BLaER1 treated with 17β-estradiol and CSF1 and Interleukin-3, amounts not matched to agents 10 nM and 100 nM (cell line): ENCODE data around the gene GBF1.

Experiments
- H3K27ac ChIP-seq, 11 experiments: shearing (Covaris generic); formaldehyde crosslinking; 2 replicates each; pipeline ENCODE4 v1.8.1; 2022
- H3K27me3 ChIP-seq, 11 experiments: shearing (Covaris generic); formaldehyde crosslinking; 2 replicates each; pipeline ENCODE4 v1.8.1; 2022
- H3K36me3 ChIP-seq, 11 experiments: shearing (Covaris generic); formaldehyde crosslinking; 2 replicates each; pipeline ENCODE4 v1.8.1; 2022
- H3K4me1 ChIP-seq, 10 experiments: shearing (Covaris generic); formaldehyde crosslinking; 2 replicates each; pipeline ENCODE4 v1.8.1; 2022
- H3K4me2 ChIP-seq, 11 experiments: shearing (Covaris generic); formaldehyde crosslinking; 2 replicates each; pipeline ENCODE4 v1.8.1; 2022
- H3K4me3 ChIP-seq, 10 experiments: shearing (Covaris generic); formaldehyde crosslinking; 2 replicates each; pipeline ENCODE4 v1.8.1; 2022
- H3K9ac ChIP-seq, 11 experiments: shearing (Covaris generic); formaldehyde crosslinking; 2 replicates each; pipeline ENCODE4 v1.8.1; 2022
- H3K9me3 ChIP-seq, 11 experiments: shearing (Covaris generic); formaldehyde crosslinking; replicated peaks in 1 of 11; 2 replicates each; pipeline ENCODE4 v1.8.1; 2022
- H4K20me1 ChIP-seq, 11 experiments: shearing (Covaris generic); formaldehyde crosslinking; 2 replicates each; pipeline ENCODE4 v1.8.1; 2022
- Cebpa-rat ChIP-seq, 11 experiments: shearing (Covaris generic); IDR thresholded peaks; 2 replicates each; pipeline ENCODE4 v1.8.1; 2022

The GBF1 gene

GRCh38 chr10:102401342-102401654, 156.0 kb downstream of the GBF1 start:
- Histone ChIP-seq H3K4me2 (no peak overlapping the region; a peak in 1 of 22 replicates), H3K9ac (0 out of 22 replicates have a peak overlapping the region, but pooled peaks of 1 of the 11 experiments have one; percentile 38), H4K20me1 (peaks cover 0 to 96% (median 30%) of the 10 kb centered on the region in 11 experiments; a peak in 16 of 22 replicates), H3K4me1 (peaks cover 23 to 39% (median 28%) of the 10 kb centered on the region in 10 experiments), H3K27me3 (peaks cover 0 to 5% (median 0%) of the 10 kb centered on the region in 11 experiments; a peak in 1 of 22 replicates), H3K36me3 (peaks cover 13 to 68% (median 38%) of the 10 kb centered on the region in 11 experiments; a peak in 21 of 22 replicates), H3K27ac (no peak overlapping the region), H3K9me3 (no peaks in the 10 kb centered on the region), H3K4me3 (no peak overlapping the region)
- TF ChIP-seq Cebpa-rat (IDR thresholded peaks at IDR 0.05), result no peak

- no peak for TF ChIP-seq Cebpa-rat (IDR thresholded peaks at IDR 0.05)
- Histone ChIP-seq H3K4me2 (no peak overlapping the region), H3K4me1 (peaks cover 17 to 32% (median 22%) of the 10 kb centered on the region in 10 experiments), H3K4me3 (no peak overlapping the region), H3K27me3 (peaks cover 0 to 5% (median 0%) of the 10 kb centered on the region in 11 experiments; a peak in 5 of 22 replicates), H3K27ac (no peak overlapping the region), H3K36me3 (peaks cover 13 to 62% (median 37%) of the 10 kb centered on the region in 11 experiments; a peak in 21 of 22 replicates), H4K20me1 (peaks cover 0 to 90% (median 23%) of the 10 kb centered on the region in 11 experiments; a peak in 16 of 22 replicates), H3K9ac (peak overlapping the region in 1 of 11 experiments; percentile 15; a peak in 3 of 22 replicates), H3K9me3 (no peaks in the 10 kb centered on the region)
Measured at GRCh38 chr10:102401735-102402511, 156.6 kb downstream of the GBF1 start.

- Histone ChIP-seq H3K36me3 (peaks cover 13 to 59% (median 36%) of the 10 kb centered on the region in 11 experiments; a peak in 21 of 22 replicates), H3K9ac (0 out of 22 replicates have a peak overlapping the region, but pooled peaks of 1 of the 11 experiments have one; percentile 15), H3K27ac (no peak overlapping the region), H3K9me3 (no peaks in the 10 kb centered on the region), H3K4me1 (peaks cover 16 to 31% (median 21%) of the 10 kb centered on the region in 10 experiments), H3K4me3 (no peak overlapping the region), H3K27me3 (peaks cover under 1 to 10% (median 4%) of the 10 kb centered on the region in 11 experiments; a peak in 21 of 22 replicates), H4K20me1 (peaks cover 0 to 86% (median 22%) of the 10 kb centered on the region in 11 experiments; a peak in 15 of 22 replicates), H3K4me2 (no peak overlapping the region)
- TF ChIP-seq Cebpa-rat (IDR thresholded peaks at IDR 0.05), result no peak
Measured at GRCh38 chr10:102402512-102402896, 157.2 kb downstream of the GBF1 start.

- TF ChIP-seq Cebpa-rat (IDR thresholded peaks at IDR 0.05), result no peak
- Histone ChIP-seq H4K20me1 (peaks cover 0 to 80% (median 22%) of the 10 kb centered on the region in 11 experiments; a peak in 15 of 22 replicates), H3K4me3 (no peak overlapping the region), H3K4me2 (no peak overlapping the region), H3K4me1 (peaks cover 16 to 30% (median 20%) of the 10 kb centered on the region in 10 experiments), H3K9me3 (no peaks in the 10 kb centered on the region), H3K27me3 (peaks cover 7 to 16% (median 10%) of the 10 kb centered on the region in 11 experiments), H3K36me3 (peaks cover 10 to 53% (median 30%) of the 10 kb centered on the region in 11 experiments; a peak in 21 of 22 replicates), H3K27ac (no peak overlapping the region), H3K9ac (no peak overlapping the region)
Measured at GRCh38 chr10:102403115-102403514, 157.8 kb downstream of the GBF1 start.

- H3K27me3 ChIP-seq, result peaks cover 21 to 30% (median 25%) of the 10 kb centered on the region in 11 experiments
- H3K9me3 ChIP-seq, result no peaks in the 10 kb centered on the region
- peaks cover 0 to 69% (median 17%) of the 10 kb centered on the region in 11 experiments; a peak in 15 of 22 replicates for H4K20me1 ChIP-seq
- no peak overlapping the region for H3K4me3 ChIP-seq
- H3K9ac ChIP-seq, result no peak overlapping the region
- peaks cover 5 to 18% (median 8%) of the 10 kb centered on the region in 10 experiments for H3K4me1 ChIP-seq
- peaks cover 9 to 41% (median 25%) of the 10 kb centered on the region in 11 experiments; a peak in 18 of 22 replicates for H3K36me3 ChIP-seq
- H3K4me2 ChIP-seq, result no peak overlapping the region
- TF ChIP-seq Cebpa-rat (IDR thresholded peaks at IDR 0.05), result no peak
- no peak overlapping the region for H3K27ac ChIP-seq
Measured at GRCh38 chr10:102404361-102405107, 159.2 kb downstream of the GBF1 start.

- Histone ChIP-seq H3K4me1 (peaks cover 0 to 12% (median 2%) of the 10 kb centered on the region in 10 experiments; a peak in 15 of 20 replicates), H3K27ac (no peak overlapping the region), H4K20me1 (peaks cover 0 to 63% (median 14%) of the 10 kb centered on the region in 11 experiments; a peak in 15 of 22 replicates), H3K27me3 (peaks cover 27 to 36% (median 31%) of the 10 kb centered on the region in 11 experiments), H3K36me3 (peaks cover 9 to 35% (median 23%) of the 10 kb centered on the region in 11 experiments; a peak in 18 of 22 replicates), H3K9ac (no peak overlapping the region), H3K4me3 (no peak overlapping the region), H3K9me3 (no peaks in the 10 kb centered on the region), H3K4me2 (no peak overlapping the region)
- TF ChIP-seq Cebpa-rat (IDR thresholded peaks at IDR 0.05), result no peak
Measured at GRCh38 chr10:102405108-102405571, 159.8 kb downstream of the GBF1 start.

- H3K4me1 ChIP-seq, result peaks cover 0 to 10% (median 0%) of the 10 kb centered on the region in 10 experiments; a peak in 6 of 20 replicates
Measured at GRCh38 chr10:102405632-102406031, 160.3 kb downstream of the GBF1 start.

GRCh38 chr10:102406815-102407214, 161.5 kb downstream of the GBF1 start:
- Histone ChIP-seq H3K9ac (no peak overlapping the region), H3K36me3 (peaks cover 1 to 19% (median 7%) of the 10 kb centered on the region in 11 experiments; a peak in 17 of 22 replicates), H3K9me3 (no peaks in the 10 kb centered on the region), H3K4me1 (peaks cover 0 to 10% (median 0%) of the 10 kb centered on the region in 10 experiments; a peak in 6 of 20 replicates), H3K27me3 (peaks cover 44 to 53% (median 47%) of the 10 kb centered on the region in 11 experiments), H3K27ac (no peak overlapping the region), H4K20me1 (peaks cover 0 to 54% (median 13%) of the 10 kb centered on the region in 11 experiments; a peak in 15 of 22 replicates), H3K4me2 (no peak overlapping the region), H3K4me3 (no peak overlapping the region)
- no peak for TF ChIP-seq Cebpa-rat (IDR thresholded peaks at IDR 0.05)

More at GRCh38 chr10:102405632-102406031, 160.3 kb downstream of the GBF1 start:
- H3K9ac ChIP-seq, result no peak overlapping the region
- no peaks in the 10 kb centered on the region for H3K9me3 ChIP-seq
- peaks cover 32 to 41% (median 36%) of the 10 kb centered on the region in 11 experiments for H3K27me3 ChIP-seq
- H3K4me3 ChIP-seq, result no peak overlapping the region
- no peak overlapping the region for H3K27ac ChIP-seq
- H3K36me3 ChIP-seq, result peaks cover 6 to 30% (median 18%) of the 10 kb centered on the region in 11 experiments; a peak in 18 of 22 replicates
- peaks cover 0 to 58% (median 13%) of the 10 kb centered on the region in 11 experiments; a peak in 16 of 22 replicates for H4K20me1 ChIP-seq
- no peak for TF ChIP-seq Cebpa-rat (IDR thresholded peaks at IDR 0.05)
- no peak overlapping the region for H3K4me2 ChIP-seq
